Activated naive CD8-positive, alpha-beta T cell treated with anti-CD3 and anti-CD28 coated beads for 36 hours (primary cell): ENCODE results near the gene SLC17A7. TPM values are rescaled to one million over a fixed set of nuclear protein-coding genes. Genes with fewer than 3 reads are reported as not detected.

Source experiments
- DNase-seq: peaks from one replicate; pipeline ENCODE4 v3.0.0; 2021
- H3K27ac Mint-ChIP-seq: one replicate; pipeline ENCODE4 v1.8.0; 2022; ENCODE audit warnings: mild to moderate bottlenecking, moderate library complexity, mixed read lengths
- H3K27me3 Mint-ChIP-seq: one replicate; pipeline ENCODE4 v1.8.0; 2022; ENCODE audit warnings: mild to moderate bottlenecking, mixed read lengths
- H3K36me3 Mint-ChIP-seq: one replicate; pipeline ENCODE4 v1.8.0; 2021; ENCODE audit warnings: mild to moderate bottlenecking, mixed read lengths
- H3K4me1 Mint-ChIP-seq: one replicate; pipeline ENCODE4 v1.8.0; 2021; ENCODE audit warnings: mixed read lengths
- H3K4me3 Mint-ChIP-seq: one replicate; pipeline ENCODE4 v1.8.0; 2022; ENCODE audit warnings: mild to moderate bottlenecking, moderate library complexity, mixed read lengths
- H3K9me3 Mint-ChIP-seq: one replicate; pipeline ENCODE4 v1.8.0; 2022; ENCODE audit warnings: mixed read lengths
- total RNA-seq, 2 experiments: library from RNA; stranded (reverse); gene quantifications; one replicate each; pipeline ENCODE4 v1.2.3, GENCODE V29; 2021

Gene SLC17A7
- total RNA-seq, 2 experiments from 2014 or later: not detected

- H3K4me1 Mint-ChIP-seq: peaks cover 15% of the 10 kb centered on the region
- no peaks in the 10 kb centered on the region for H3K9me3 Mint-ChIP-seq
- no peak overlapping the region for H3K4me3 Mint-ChIP-seq
- H3K27me3 Mint-ChIP-seq: no peaks in the 10 kb centered on the region
- H3K27ac Mint-ChIP-seq: no peak overlapping the region
- no peak for DNase-seq
- no peaks in the 10 kb centered on the region for H3K36me3 Mint-ChIP-seq
These were observed 42.4 kb downstream of the SLC17A7 start for GRCh38 chr19:49398931-49399330.

GRCh38 chr19:49398001-49398615 lies 43.2 kb downstream of the SLC17A7 start:
- DNase-seq: no peak
- Mint-ChIP-seq H3K4me3 (no peak overlapping the region), H3K36me3 (no peaks in the 10 kb centered on the region), H3K4me1 (peaks cover 12% of the 10 kb centered on the region), H3K27me3 (no peaks in the 10 kb centered on the region), H3K27ac (no peak overlapping the region), H3K9me3 (no peaks in the 10 kb centered on the region)

GRCh38 chr19:49396738-49397505 lies 44.4 kb downstream of the SLC17A7 start:
- DNase-seq: no peak
- H3K4me1 Mint-ChIP-seq: peaks cover 18% of the 10 kb centered on the region
- no peak overlapping the region for H3K27ac Mint-ChIP-seq
- no peak overlapping the region for H3K4me3 Mint-ChIP-seq
- no peaks in the 10 kb centered on the region for H3K9me3 Mint-ChIP-seq
- no peaks in the 10 kb centered on the region for H3K36me3 Mint-ChIP-seq
- H3K27me3 Mint-ChIP-seq: peaks cover 3% of the 10 kb centered on the region

- Mint-ChIP-seq H3K27ac (no peak overlapping the region), H3K4me3 (no peak overlapping the region), H3K27me3 (peaks cover 4% of the 10 kb centered on the region), H3K9me3 (no peaks in the 10 kb centered on the region), H3K36me3 (no peaks in the 10 kb centered on the region), H3K4me1 (peaks cover 23% of the 10 kb centered on the region)
- no peak for DNase-seq
These were observed 45.5 kb downstream of the SLC17A7 start for GRCh38 chr19:49395581-49396407.

GRCh38 chr19:49393881-49394280 lies 47.4 kb downstream of the SLC17A7 start:
- Mint-ChIP-seq H3K36me3 (no peaks in the 10 kb centered on the region), H3K4me1 (peaks cover 22% of the 10 kb centered on the region), H3K4me3 (no peak overlapping the region), H3K27ac (no peak overlapping the region), H3K9me3 (no peaks in the 10 kb centered on the region), H3K27me3 (peaks cover 4% of the 10 kb centered on the region)
- DNase-seq: no peak

GRCh38 chr19:49391581-49392399 lies 49.5 kb downstream of the SLC17A7 start:
- Mint-ChIP-seq H3K4me3 (no peak overlapping the region), H3K36me3 (no peaks in the 10 kb centered on the region), H3K9me3 (no peaks in the 10 kb centered on the region), H3K27ac (peak overlapping the region; percentile 20), H3K27me3 (peaks cover 7% of the 10 kb centered on the region), H3K4me1 (peaks cover 16% of the 10 kb centered on the region)
- DNase-seq: peak; percentile 78

- Mint-ChIP-seq H3K27me3 (peaks cover 7% of the 10 kb centered on the region), H3K27ac (no peak overlapping the region), H3K36me3 (no peaks in the 10 kb centered on the region), H3K4me3 (no peak overlapping the region), H3K9me3 (no peaks in the 10 kb centered on the region), H3K4me1 (peaks cover 16% of the 10 kb centered on the region)
- DNase-seq: no peak
These were observed 50.4 kb downstream of the SLC17A7 start for GRCh38 chr19:49390929-49391359.

- Mint-ChIP-seq H3K4me3 (no peak overlapping the region), H3K27ac (no peak overlapping the region), H3K9me3 (no peaks in the 10 kb centered on the region), H3K27me3 (peaks cover 7% of the 10 kb centered on the region), H3K4me1 (peaks cover 16% of the 10 kb centered on the region), H3K36me3 (no peaks in the 10 kb centered on the region)
- no peak for DNase-seq
These were observed 51.0 kb downstream of the SLC17A7 start for GRCh38 chr19:49390131-49390928.

GRCh38 chr19:49389406-49389805 lies 51.9 kb downstream of the SLC17A7 start:
- Mint-ChIP-seq H3K36me3 (no peaks in the 10 kb centered on the region), H3K27me3 (peaks cover 7% of the 10 kb centered on the region), H3K4me3 (no peak overlapping the region), H3K27ac (no peak overlapping the region), H3K9me3 (no peaks in the 10 kb centered on the region), H3K4me1 (peaks cover 16% of the 10 kb centered on the region)
- no peak for DNase-seq

- DNase-seq: peak; percentile 86
These were observed 53.4 kb downstream of the SLC17A7 start, which contains the start of gene KASH5 for GRCh38 chr19:49387936-49388372. Gene KASH5, plus strand, starts transcription at chr19:49388249. Its CDS starts 2,635 bp downstream, at chr19:49390884.

GRCh38 chr19:49383599-49383998 lies 57.7 kb downstream of the SLC17A7 start:
- H3K9me3 Mint-ChIP-seq: peaks cover 6% of the 10 kb centered on the region
- H3K36me3 Mint-ChIP-seq: peaks cover 5% of the 10 kb centered on the region
- H3K27ac Mint-ChIP-seq: no peak overlapping the region
- no peak overlapping the region for H3K4me3 Mint-ChIP-seq
- peaks cover 3% of the 10 kb centered on the region for H3K27me3 Mint-ChIP-seq
- peaks cover 3% of the 10 kb centered on the region for H3K4me1 Mint-ChIP-seq
- DNase-seq: no peak

More at GRCh38 chr19:49387936-49388372, 53.4 kb downstream of the SLC17A7 start, which contains the start of gene KASH5:
- Mint-ChIP-seq H3K4me1 (peaks cover 16% of the 10 kb centered on the region), H3K4me3 (peak within 1 kb of the TSS; percentile 47), H3K9me3 (no peaks in the 10 kb centered on the region), H3K27ac (peak within 1 kb of the TSS; percentile 78), H3K36me3 (no peaks in the 10 kb centered on the region), H3K27me3 (peaks cover 7% of the 10 kb centered on the region)

GRCh38 chr19:49382639-49383038 lies 58.7 kb downstream of the SLC17A7 start:
- H3K4me1 Mint-ChIP-seq: no peaks in the 10 kb centered on the region
- peaks cover 5% of the 10 kb centered on the region for H3K36me3 Mint-ChIP-seq
- H3K4me3 Mint-ChIP-seq: no peak overlapping the region
- no peaks in the 10 kb centered on the region for H3K27me3 Mint-ChIP-seq
- no peak for DNase-seq
- no peak overlapping the region for H3K27ac Mint-ChIP-seq
- H3K9me3 Mint-ChIP-seq: peaks cover 6% of the 10 kb centered on the region

GRCh38 chr19:49380391-49380790 lies 60.9 kb downstream of the SLC17A7 start:
- Mint-ChIP-seq H3K4me3 (no peak overlapping the region), H3K36me3 (peaks cover 5% of the 10 kb centered on the region), H3K27me3 (peaks cover 4% of the 10 kb centered on the region), H3K9me3 (peaks cover 6% of the 10 kb centered on the region), H3K4me1 (no peaks in the 10 kb centered on the region), H3K27ac (no peak overlapping the region)
- no peak for DNase-seq
